ENCODE results near the gene MMS22L. TPM values are rescaled to one million over a fixed set of nuclear protein-coding genes. Genes with fewer than 3 reads are reported as not detected.

MMS22L gene
- total RNA-seq, 1 donor from 2014 or later: 17.9 TPM

GRCh38 chr6:97214671-97215070 lies 68.3 kb downstream of the MMS22L start:
- peaks cover 2% of the 10 kb centered on the region for H3K36me3 Mint-ChIP-seq (ENCODE audit: low read depth)
- TF ChIP-seq CTCF (IDR thresholded peaks at IDR 0.05): no peak
- CTCF ChIA-PET: interaction anchor here (1.6 kb wide), 1 partner anchor 180 kb away, joined by 4 read pairs; no protein-coding TSS in a partner anchor
- DNase-seq (no peak), ATAC-seq (ENCODE audit: low read depth) (no peak)
- no peak overlapping the region for H3K27ac Mint-ChIP-seq
- POLR2A ChIA-PET: no interaction called here
- no peak overlapping the region for H3K4me3 Mint-ChIP-seq
- H3K4me1 Mint-ChIP-seq: no peaks in the 10 kb centered on the region
- intact Hi-C loops (cut with micrococcal nuclease): loop anchor here (1.0 kb wide), 1 partner anchor 180 kb away; no protein-coding TSS in a partner anchor
- H3K9me3 Mint-ChIP-seq: no peaks in the 10 kb centered on the region
- H3K27me3 Mint-ChIP-seq: no peaks in the 10 kb centered on the region

- intact Hi-C loops (cut with micrococcal nuclease): loop anchor here (5.0 kb wide), 1 partner anchor 75 kb away; the partner anchor contains the start of gene MMS22L
These were observed 75.6 kb downstream of the MMS22L start for GRCh38 chr6:97207383-97207782.

GRCh38 chr6:97205966-97206365 lies 77.0 kb downstream of the MMS22L start:
- peaks cover 3% of the 10 kb centered on the region for H3K36me3 Mint-ChIP-seq (ENCODE audit: low read depth)
- H3K9me3 Mint-ChIP-seq: no peaks in the 10 kb centered on the region
- POLR2A ChIA-PET: no interaction called here
- intact Hi-C loops (cut with micrococcal nuclease): loop anchor here (5.0 kb wide), 1 partner anchor 76 kb away; the partner anchor contains the start of gene MMS22L
- DNase-seq: no peak
- no peaks in the 10 kb centered on the region for H3K4me1 Mint-ChIP-seq
- ATAC-seq (ENCODE audit: low read depth): no peak
- CTCF ChIA-PET: no interaction called here
- H3K4me3 Mint-ChIP-seq: no peak overlapping the region
- TF ChIP-seq CTCF (IDR thresholded peaks at IDR 0.05): no peak
- H3K27ac Mint-ChIP-seq: no peak overlapping the region
- no peaks in the 10 kb centered on the region for H3K27me3 Mint-ChIP-seq

More at GRCh38 chr6:97207383-97207782, 75.6 kb downstream of the MMS22L start:
- DNase-seq (no peak), ATAC-seq (ENCODE audit: low read depth) (no peak)
- no peak for TF ChIP-seq CTCF (IDR thresholded peaks at IDR 0.05)
- Mint-ChIP-seq H3K4me3 (no peak overlapping the region), H3K27me3 (no peaks in the 10 kb centered on the region), H3K9me3 (no peaks in the 10 kb centered on the region), H3K36me3 (ENCODE audit: low read depth) (peaks cover 1% of the 10 kb centered on the region), H3K27ac (no peak overlapping the region), H3K4me1 (no peaks in the 10 kb centered on the region)
- ChIA-PET POLR2A (no interaction called here), CTCF (no interaction called here)

GRCh38 chr6:97203343-97203742 lies 79.7 kb downstream of the MMS22L start:
- H3K4me3 Mint-ChIP-seq: no peak overlapping the region
- POLR2A ChIA-PET: no interaction called here
- TF ChIP-seq CTCF (IDR thresholded peaks at IDR 0.05): no peak

GRCh38 chr6:97198046-97198565 lies 84.9 kb downstream of the MMS22L start:
- ATAC-seq (ENCODE audit: low read depth): no peak
- Mint-ChIP-seq H3K4me3 (no peak overlapping the region), H3K27me3 (no peaks in the 10 kb centered on the region), H3K27ac (no peak overlapping the region), H3K4me1 (no peaks in the 10 kb centered on the region), H3K9me3 (no peaks in the 10 kb centered on the region), H3K36me3 (ENCODE audit: low read depth) (peaks cover 19% of the 10 kb centered on the region)
- TF ChIP-seq CTCF (IDR thresholded peaks at IDR 0.05): no peak
- intact Hi-C loops (cut with micrococcal nuclease): no loop called here
- ChIA-PET CTCF (interaction anchor here (3.6 kb wide), 1 partner anchor 10 kb away, joined by 19 read pairs; no protein-coding TSS in a partner anchor), POLR2A (no interaction called here)
- DNase-seq: no peak

More at GRCh38 chr6:97203343-97203742, 79.7 kb downstream of the MMS22L start:
- CTCF ChIA-PET: no interaction called here
- Mint-ChIP-seq H3K27ac (no peak overlapping the region), H3K27me3 (no peaks in the 10 kb centered on the region), H3K9me3 (no peaks in the 10 kb centered on the region), H3K36me3 (ENCODE audit: low read depth) (peaks cover 3% of the 10 kb centered on the region), H3K4me1 (no peaks in the 10 kb centered on the region)
- intact Hi-C loops (cut with micrococcal nuclease): no loop called here
- no peak for ATAC-seq (ENCODE audit: low read depth)
- DNase-seq: no peak
